ENCODE results near the gene TMBIM4. TPM values are rescaled to one million over a fixed set of nuclear protein-coding genes. Genes with fewer than 3 reads are reported as not detected.
A peak's percentile ranks its signal among the peaks of the same experiment; 100 is the strongest.

TMBIM4 gene
- total and polyA plus RNA-seq, 2 donors (not counting 3 experiments of a cell fraction or from before 2014, with no cell fraction given): 74.1 to 370 TPM

GRCh38 chr12:66131067-66131688 lies 38.6 kb downstream of the TMBIM4 start:
- H2AFZ ChIP-seq (ENCODE audit: low read depth, low read length): peak overlapping the region; percentile 93
- ChIA-PET POLR2A (interaction anchor here (2.1 kb wide), 1 partner anchor 38 kb away, joined by 7 read pairs; the partner anchor contains the start of gene TMBIM4), CTCF (interaction anchor here (1.5 to 3.4 kb wide), 3 partner anchors 11 to 38 kb away, joined by 4 to 24 read pairs (median 8); partner anchors contain the start of gene TMBIM4)
- H4K20me1 ChIP-seq (replicated peaks; ENCODE audit: control insufficient read depth, extremely low read depth, insufficient read depth, low read length): no peaks in the 10 kb centered on the region
- H3K27me3 ChIP-seq (ENCODE audit: control insufficient read depth in 2 of 2, insufficient read depth in 2 of 2, low read length in 2 of 2): no peaks in the 10 kb centered on the region
- H3K27ac ChIP-seq (ENCODE audit: insufficient read depth, low read depth, low read length): peak overlapping the region; percentile 67
- peaks cover 16% of the 10 kb centered on the region for H3K4me1 ChIP-seq (ENCODE audit: control insufficient read depth, extremely low read depth, insufficient read depth, low read length)
- DNase-seq (ENCODE audit: low read depth, low spot score) (peak; percentile 16), FAIRE-seq (peak; percentile 46)
- intact Hi-C loops (cut with micrococcal nuclease) (loop anchor here (5.0 kb wide), 1 partner anchor 276 kb away; no protein-coding TSS in a partner anchor), dilution Hi-C loops (cut with MboI; ENCODE audit: extremely low pct_ligation_motif_present, low sequenced_read_pairs) (no loop called here)
- TF ChIP-seq POLR2A (IDR thresholded peaks at IDR 0.05; ENCODE audit: low read depth, low read length) (no peak), FOS (IDR thresholded peaks at IDR 0.05; ENCODE audit: borderline replicate concordance, insufficient read depth, low read length) (no peak), GATA2 (IDR thresholded peaks at IDR 0.05; ENCODE audit: insufficient read depth, insufficient read length, low read depth, low read length) (no peak), POLR2AphosphoS5 (IDR thresholded peaks at IDR 0.05; ENCODE audit: insufficient read depth, low read depth, low read length) (no peak), EZH2 (IDR thresholded peaks at IDR 0.05; ENCODE audit: borderline replicate concordance, low read depth, low read length, severe bottlenecking) (no peak), JUN (IDR thresholded peaks at IDR 0.05; ENCODE audit: borderline replicate concordance, insufficient read depth, insufficient read length, low read depth) (no peak), MYC (IDR thresholded peaks at IDR 0.05; ENCODE audit: low read depth, low read length) (no peak)
- TF ChIP-seq, protein P1, sequence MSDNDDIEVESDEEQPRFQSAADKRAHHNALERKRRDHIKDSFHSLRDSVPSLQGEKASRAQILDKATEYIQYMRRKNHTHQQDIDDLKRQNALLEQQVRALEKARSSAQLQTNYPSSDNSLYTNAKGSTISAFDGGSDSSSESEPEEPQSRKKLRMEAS (IDR thresholded peaks at IDR 0.05; ENCODE audit: insufficient read depth, insufficient read length): no peak
- TF ChIP-seq, protein P2, sequence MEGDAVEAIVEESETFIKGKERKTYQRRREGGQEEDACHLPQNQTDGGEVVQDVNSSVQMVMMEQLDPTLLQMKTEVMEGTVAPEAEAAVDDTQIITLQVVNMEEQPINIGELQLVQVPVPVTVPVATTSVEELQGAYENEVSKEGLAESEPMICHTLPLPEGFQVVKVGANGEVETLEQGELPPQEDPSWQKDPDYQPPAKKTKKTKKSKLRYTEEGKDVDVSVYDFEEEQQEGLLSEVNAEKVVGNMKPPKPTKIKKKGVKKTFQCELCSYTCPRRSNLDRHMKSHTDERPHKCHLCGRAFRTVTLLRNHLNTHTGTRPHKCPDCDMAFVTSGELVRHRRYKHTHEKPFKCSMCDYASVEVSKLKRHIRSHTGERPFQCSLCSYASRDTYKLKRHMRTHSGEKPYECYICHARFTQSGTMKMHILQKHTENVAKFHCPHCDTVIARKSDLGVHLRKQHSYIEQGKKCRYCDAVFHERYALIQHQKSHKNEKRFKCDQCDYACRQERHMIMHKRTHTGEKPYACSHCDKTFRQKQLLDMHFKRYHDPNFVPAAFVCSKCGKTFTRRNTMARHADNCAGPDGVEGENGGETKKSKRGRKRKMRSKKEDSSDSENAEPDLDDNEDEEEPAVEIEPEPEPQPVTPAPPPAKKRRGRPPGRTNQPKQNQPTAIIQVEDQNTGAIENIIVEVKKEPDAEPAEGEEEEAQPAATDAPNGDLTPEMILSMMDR (IDR thresholded peaks at IDR 0.05; ENCODE audit: extremely low read depth in 1 of 2, insufficient read depth in 1 of 2, low read depth in 1 of 2, low read length in 2 of 2): no peak
- H3K9me1 ChIP-seq (replicated peaks; ENCODE audit: control insufficient read depth, extremely low read depth, insufficient read depth, low read length): no peaks in the 10 kb centered on the region
- peak overlapping the region; percentile 86 for H3K9ac ChIP-seq (replicated peaks; ENCODE audit: extremely low read depth, insufficient read depth, low read length)
- peak overlapping the region; percentile 68 to 85 (median 82) for H3K4me3 ChIP-seq (replicated peaks in 1 of 3; ENCODE audit: insufficient read depth in 1 of 3, low read depth in 1 of 3, low read length in 3 of 3)
- TSS peak; percentile 77 for BruUV-seq (replicated peaks)
- peaks cover 20% of the 10 kb centered on the region for H3K79me2 ChIP-seq (ENCODE audit: control insufficient read depth, insufficient read depth, low read length)
- no peaks in the 10 kb centered on the region for H3K9me3 ChIP-seq (replicated peaks; ENCODE audit: control insufficient read depth, insufficient read depth, low read length)
- peaks cover 0 to 1% of the 10 kb centered on the region in 2 experiments for H3K36me3 ChIP-seq (ENCODE audit: control insufficient read depth in 2 of 2, extremely low read depth in 1 of 2, insufficient read depth in 2 of 2, low read length in 2 of 2)
- H3K4me2 ChIP-seq (ENCODE audit: insufficient read depth, low read length): peak overlapping the region; percentile 74
